ENCODE measurements around the gene OR6N2.

GRCh38 chr1:158814970-158815369 is 34.0 kb upstream of the OR6N2 start:
- no peak for TF ChIP-seq CTCF (IDR thresholded peaks at IDR 0.05; ENCODE audit: low read depth, low read length)
- no peak for TF ChIP-seq EZH2phosphoT487 (IDR thresholded peaks at IDR 0.05; ENCODE audit: low read depth)

Data from OCI-LY3 (cell line).